Right renal cortex interstitium (tissue), 3 donors: ENCODE results near the gene DISC1. TPM values are rescaled to one million over a fixed set of nuclear protein-coding genes. Genes with fewer than 3 reads are reported as not detected.
"Not testable (repeated sequence)": the region's sequence is repeated elsewhere in the genome, so short reads cannot be mapped to it uniquely, and the experiment has no call there.

Source experiments
- DNase-seq, 3 donors: peaks; one replicate each; pipeline ENCODE4 v3.0.0-alpha.2; 2013; ENCODE audit warnings: low read depth in 3 of 3, low spot score in 2 of 3
- polyA plus RNA-seq, 3 donors: library from polyadenylated mRNA; unstranded; fragments of 120-200 nt; gene quantifications; one replicate each; pipeline ENCODE4 v1.2.1, GENCODE V29; 2013; ENCODE audit not compliant: insufficient read length in 3 of 3

Gene DISC1
- polyA plus RNA-seq, 3 donors, result 6.0 to 7.1 (median 6.1) TPM

- no peak for DNase-seq
Observed at GRCh38 chr1:231761747-231762541, 135.4 kb downstream of the DISC1 start.

DNA sequence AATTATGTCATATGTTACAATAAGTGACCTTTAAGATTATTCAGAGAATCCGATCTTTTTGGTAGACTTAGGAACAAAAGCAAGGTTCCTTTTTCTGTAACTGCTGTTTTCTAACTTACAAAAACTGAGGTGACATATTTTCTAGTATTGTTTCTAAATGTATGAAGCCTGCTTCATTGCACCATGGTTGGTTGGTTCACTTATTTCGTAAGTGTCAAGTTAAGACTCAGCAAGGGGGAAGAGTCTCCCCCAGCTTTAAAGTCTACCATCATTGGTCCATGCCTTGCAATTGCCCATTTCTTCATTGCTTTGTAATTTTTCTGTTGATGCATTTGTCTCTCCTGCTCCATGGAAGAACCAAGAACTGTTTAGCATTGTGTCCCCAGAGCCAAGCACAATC is 136.9 kb downstream of the DISC1 start:
- DNase-seq, result no peak

DNA sequence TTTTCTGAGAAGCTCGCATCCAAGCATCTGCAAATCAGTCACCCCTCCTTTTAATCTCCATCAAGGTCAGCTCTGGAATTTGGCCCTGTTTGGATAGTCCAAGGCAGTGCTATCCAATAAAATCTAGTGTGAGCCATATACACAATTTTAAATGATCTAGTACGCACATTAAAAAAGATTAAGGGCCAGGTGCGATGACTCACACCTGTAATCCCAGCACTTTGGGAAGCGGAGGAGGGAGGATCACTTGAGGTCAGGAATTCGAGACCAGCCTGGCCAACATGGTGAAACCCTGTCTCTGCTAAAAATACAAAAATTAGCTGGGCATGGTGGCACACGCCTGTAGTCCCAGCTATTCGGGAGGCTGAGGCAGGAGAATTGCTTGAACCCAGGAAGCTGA is 139.2 kb downstream of the DISC1 start:
- not testable (repeated sequence) for DNase-seq

GRCh38 chr1:231767471-231767870 is 140.9 kb downstream of the DISC1 start:
- DNase-seq, result no peak

- DNase-seq, result no peak
Observed at GRCh38 chr1:231768416-231768815, 141.8 kb downstream of the DISC1 start.

DNA sequence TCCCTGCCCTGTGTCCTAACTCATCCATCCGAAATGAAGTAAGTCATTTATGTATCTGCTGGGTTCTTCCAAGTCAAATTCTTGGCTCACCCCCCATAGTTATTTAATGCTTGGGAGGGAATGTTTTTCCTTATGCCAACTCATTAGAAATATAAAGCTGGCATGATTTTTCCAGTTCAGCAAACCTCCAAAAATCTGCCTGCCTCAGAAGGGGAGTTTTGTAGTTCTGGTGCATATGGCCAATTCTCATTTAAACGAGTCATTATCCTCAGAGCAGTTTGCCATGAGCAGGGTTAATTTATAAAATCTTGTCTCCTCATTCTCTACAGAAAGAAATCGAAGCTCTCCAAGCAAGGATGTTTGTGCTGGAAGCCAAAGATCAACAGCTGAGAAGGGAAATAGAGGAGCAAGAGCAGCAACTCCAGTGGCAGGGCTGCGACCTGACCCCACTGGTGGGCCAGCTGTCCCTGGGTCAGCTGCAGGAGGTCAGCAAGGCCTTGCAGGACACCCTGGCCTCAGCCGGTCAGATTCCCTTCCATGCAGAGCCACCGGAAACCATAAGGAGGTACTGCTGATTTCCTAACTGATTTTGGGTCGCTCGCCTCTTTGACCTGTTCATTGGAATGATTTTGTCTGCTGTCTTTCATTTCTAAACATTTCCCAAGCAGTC is 144.1 kb downstream of the DISC1 start:
- no peak for DNase-seq

- no peak for DNase-seq
Observed at GRCh38 chr1:231774719-231775335, 148.2 kb downstream of the DISC1 start.

- DNase-seq, result no peak
Observed at GRCh38 chr1:231776010-231776756, 149.6 kb downstream of the DISC1 start.

- no peak for DNase-seq
Observed at GRCh38 chr1:231776757-231777062, 150.1 kb downstream of the DISC1 start.

DNA sequence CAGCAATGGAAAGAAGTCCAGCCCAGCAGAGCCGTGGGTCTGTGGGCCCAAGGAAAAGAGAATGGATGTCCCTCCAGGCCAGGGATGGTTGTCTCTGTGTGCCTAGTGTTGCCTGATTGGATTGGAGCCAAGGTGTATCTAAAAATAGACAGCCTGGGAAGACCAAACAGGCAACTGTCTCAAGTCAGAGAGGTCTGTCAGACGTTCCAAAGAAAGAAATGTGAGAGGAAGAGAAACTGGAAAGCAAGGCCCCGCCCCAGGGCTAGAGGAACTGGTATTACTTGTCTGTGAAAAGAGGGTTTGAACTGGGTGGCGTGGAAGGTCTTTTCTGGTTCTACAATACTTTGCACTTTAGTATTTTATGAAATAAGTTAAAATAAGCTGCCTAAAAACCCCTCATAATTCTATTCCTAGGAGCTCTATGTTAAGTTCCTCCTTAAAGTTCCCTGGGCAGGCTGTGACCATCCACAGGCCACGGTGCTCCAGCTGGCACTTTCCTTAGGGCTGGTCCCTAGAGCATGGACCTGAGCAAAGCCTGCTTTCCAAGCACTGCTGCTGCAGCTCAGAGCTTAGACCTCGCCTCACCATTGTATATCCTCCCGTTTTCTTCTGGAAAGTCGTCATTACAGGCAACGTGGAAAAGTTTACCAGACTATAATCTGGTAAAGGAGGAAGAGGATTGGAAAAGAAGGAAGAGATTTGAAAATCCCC is 151.6 kb downstream of the DISC1 start:
- no peak for DNase-seq

GRCh38 chr1:231779081-231779480 is 152.5 kb downstream of the DISC1 start:
- DNase-seq, result no peak

- no peak for DNase-seq
Observed at GRCh38 chr1:231781892-231782291, 155.3 kb downstream of the DISC1 start.

DNA sequence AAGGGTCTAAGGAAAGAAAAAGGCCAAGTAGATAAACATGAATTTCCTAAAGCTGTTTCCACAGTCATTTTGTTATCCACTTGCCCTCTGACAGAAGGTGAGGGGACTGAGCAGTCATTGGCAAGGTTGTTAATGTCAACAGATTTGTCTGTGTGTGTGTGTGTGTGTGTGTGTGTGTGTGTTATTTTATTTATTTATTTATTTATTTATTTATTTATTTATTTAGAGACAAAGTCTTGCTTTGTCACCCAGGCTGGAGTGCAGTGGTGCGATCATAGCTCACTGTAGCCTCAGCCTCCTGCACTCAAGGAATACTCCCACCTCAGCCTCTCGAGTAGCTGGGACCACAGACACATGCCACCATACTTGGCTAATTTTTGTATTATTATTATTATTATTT is 158.5 kb downstream of the DISC1 start:
- DNase-seq, result not testable (repeated sequence)

GRCh38 chr1:231786126-231786525 is 159.5 kb downstream of the DISC1 start:
- no peak for DNase-seq

DNA sequence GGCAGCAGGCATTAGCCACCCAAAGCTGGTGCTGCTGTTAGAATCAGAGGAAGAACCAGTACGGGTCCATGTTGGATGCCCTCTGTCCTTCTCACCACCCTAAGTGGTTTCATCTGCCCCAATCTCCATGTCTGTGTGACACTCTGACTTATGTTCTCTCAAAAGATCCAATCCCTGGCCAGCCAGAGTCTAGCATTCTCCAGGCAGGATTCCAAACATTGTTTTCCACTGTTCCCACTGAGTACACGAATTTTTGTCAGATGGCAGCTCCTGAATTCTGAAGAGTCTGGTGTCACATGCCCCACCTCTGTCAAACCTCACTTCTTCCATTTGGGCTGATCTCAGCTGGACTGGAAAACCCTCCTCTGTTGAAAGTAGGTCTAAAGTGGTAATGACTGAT is 166.0 kb downstream of the DISC1 start:
- no peak for DNase-seq

GRCh38 chr1:231793893-231794292 is 167.3 kb downstream of the DISC1 start:
- no peak for DNase-seq

DNA sequence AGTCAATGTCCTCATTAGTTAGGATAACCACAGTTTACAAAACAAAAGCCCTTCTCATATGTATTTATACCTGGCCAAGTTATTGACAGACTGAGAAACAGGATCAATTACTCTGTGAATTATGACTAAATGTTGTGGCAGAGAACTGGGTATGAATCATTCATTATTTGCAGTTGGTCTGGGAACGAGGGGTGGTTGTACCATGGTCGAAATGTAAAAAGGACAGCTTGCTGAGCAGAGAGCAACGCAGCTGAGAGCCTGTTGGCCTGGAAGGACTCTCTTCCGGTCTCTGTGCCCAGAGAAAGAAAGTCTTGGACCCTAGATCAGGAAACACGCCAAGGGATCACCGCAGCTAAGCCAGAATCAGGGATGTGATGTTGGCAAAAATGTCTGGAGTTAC is 169.6 kb downstream of the DISC1 start:
- no peak for DNase-seq

GRCh38 chr1:231799363-231799986 is 172.9 kb downstream of the DISC1 start:
- no peak for DNase-seq

DNA sequence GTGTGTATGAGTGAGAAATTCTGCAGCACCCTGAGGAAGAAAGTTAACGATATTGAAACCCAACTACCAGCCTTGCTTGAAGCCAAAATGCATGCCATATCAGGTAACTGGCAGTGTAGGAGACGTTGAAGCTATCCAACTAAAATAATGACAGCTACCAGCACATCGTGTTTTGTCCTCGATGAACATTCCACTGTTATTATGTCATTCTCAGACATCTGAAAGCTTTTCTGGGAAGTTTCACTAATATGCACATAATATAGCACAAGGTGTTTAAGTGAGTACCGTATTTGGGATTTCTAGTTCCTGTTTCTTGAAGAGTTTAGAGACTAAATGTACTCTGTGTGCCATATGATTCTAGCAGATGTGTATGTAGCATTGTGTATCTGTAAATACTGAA is 173.5 kb downstream of the DISC1 start:
- DNase-seq, result no peak

DNA sequence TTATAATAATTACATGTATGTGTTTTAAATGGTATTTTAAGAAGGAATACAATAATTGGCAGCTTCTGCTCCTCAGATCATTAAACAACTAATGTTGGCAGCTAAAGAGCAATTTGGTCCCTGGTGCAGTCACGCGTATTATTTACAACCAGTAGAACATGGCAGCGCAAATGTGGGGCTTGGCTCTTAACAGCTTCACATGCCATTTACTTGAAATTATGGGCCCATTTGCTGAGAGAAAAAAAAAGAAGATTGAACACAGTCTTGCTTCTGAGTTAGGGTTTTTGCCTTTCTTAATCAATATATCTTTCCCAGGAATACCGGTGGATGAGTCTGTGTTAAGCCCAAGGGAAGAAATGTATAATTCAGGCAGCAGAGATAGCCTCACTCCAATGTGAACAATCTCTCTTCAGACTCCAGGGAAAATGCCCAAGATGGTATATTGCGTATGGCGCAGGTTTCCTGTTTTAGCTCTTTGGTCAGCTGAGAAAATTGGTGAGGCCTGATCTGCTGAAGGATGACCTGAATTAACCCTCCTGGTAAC is 174.5 kb downstream of the DISC1 start:
- no peak for DNase-seq
